Kidney glomerular epithelial cell (primary cell): ENCODE results near the gene TSPAN9.

Source experiments
- DNase-seq: peaks from one replicate; lab custom pipeline; 2025; lab: John Stamatoyannopoulos, UW

The TSPAN9 gene

DNA sequence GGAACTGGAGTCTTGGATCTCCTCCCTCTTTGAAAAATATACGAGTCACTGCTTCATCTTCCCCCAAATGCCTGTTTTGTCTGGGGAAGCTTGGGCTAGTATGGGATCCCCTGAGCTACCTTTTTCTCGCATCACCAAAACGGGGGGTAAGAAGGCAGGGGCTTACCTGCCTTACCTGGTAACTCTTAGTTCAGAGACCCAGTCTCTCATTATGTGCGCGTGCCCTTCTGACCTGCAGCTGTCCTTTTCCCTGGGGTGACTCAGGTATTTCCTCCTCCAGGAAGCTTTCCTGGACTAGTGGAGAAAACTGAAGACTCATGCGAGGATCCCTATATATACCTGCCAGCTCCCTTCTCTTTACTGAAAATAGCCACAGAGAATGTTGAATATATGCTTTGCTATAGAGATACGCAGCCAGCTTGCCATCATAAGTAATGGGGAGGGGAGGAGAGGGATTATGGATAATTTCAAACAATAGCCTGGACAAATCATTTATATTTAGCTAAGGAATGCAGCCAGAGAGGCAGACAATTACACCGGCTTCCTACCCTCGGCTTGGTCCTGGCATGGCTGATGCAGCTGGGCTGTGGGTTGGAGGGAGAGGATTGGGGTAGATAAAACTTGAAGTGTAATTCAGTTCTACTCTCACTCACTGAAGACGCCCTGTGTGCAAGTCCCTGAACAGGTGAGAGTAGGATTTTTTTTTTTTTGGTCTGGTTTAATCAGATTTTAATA lies 1.1 kb downstream of the TSPAN9 start:
- no peak for DNase-seq

DNA sequence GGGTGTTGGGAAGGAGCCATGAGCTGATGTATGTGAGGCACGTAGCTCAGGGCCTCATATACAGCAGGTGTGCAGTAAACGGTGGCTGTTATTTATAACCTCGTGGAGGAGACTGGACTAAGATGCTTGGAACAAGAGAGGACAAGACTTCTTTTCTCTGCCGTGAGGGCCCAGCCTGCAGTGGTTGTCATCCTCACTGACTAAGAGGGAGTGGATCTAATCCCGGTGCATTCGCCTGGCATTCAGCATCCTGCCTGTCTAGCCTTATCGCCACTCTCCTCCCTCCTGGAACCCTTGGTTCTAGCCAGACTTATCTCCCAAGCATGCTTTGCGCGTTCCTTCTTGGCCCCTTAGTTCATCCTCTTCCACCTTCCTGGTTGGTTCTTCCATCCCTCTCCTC lies 3.9 kb downstream of the TSPAN9 start:
- DNase-seq, result no peak

DNA sequence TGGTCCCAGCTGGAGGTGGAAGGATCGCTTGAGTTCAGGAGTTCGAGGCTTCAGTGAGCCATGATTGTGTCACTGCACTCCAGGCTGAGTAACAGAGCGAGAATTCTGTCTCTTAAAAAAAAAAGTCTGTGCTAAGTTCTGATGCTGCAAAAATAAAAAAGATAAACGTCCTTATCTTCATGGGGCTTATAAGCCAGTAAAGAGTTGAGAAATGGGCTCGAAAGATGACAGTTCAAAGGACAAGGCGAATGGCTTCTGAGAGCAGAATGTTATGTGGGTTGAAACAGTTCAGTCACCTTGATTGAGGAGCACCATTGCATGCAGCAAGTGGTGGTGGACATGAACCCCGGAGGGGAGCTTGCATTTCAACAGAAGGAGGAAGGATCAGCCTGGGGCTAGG lies 4.7 kb downstream of the TSPAN9 start:
- DNase-seq, result no peak

DNA sequence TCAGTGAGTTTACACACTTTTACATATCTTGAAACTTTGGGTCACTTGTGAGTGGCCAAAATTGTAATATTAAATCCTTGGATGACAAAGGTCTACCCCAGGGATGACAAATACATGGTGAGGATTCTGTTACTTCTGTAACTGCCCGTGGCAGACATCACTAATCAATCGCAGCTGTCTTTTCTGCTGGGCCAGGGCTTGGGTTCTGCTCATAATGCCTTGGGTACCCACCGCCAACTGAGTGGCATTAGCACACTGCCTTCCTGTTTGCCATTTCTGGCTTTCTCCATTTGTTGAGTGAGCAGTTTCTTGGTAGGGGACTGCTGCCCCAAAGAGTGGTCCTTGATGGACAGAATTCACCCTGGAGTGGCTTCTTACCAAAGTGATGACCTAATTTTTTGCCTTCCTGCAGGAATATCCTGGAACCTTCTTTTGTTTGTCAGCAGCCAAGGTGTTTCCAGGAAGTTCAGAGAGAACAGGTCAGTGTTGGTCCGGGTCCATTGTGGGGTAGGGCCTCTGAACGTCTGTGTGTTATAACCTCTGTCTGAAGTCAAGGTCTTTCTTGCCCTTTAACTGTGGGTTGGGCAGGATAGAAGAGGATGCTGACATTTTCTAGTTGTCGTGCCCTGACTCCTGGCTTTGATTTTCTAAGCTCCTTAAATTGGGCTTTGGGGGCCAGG lies 6.2 kb downstream of the TSPAN9 start:
- DNase-seq, result no peak

DNA sequence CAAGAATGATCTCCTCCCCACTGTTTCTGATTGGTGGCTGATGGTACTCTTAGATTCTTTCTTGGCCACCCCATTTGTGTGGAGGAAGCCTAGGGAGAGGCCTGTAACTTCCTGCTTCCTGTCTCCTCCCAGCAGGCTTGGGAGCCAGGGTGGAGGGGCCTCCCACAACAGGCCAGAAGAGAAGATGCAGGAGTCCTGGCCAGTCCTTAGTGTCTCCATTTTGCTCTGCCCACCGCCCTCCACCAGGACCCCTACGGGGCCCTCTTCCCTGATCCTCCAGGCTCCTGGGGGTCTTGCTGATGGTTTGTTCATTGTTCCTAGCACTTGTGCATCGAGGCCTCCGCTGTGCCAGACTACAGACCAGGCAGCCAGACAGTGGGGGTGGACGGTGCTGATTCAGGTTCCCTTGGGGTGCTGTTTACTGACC lies 6.8 kb downstream of the TSPAN9 start:
- DNase-seq, result peak; percentile 31

DNA sequence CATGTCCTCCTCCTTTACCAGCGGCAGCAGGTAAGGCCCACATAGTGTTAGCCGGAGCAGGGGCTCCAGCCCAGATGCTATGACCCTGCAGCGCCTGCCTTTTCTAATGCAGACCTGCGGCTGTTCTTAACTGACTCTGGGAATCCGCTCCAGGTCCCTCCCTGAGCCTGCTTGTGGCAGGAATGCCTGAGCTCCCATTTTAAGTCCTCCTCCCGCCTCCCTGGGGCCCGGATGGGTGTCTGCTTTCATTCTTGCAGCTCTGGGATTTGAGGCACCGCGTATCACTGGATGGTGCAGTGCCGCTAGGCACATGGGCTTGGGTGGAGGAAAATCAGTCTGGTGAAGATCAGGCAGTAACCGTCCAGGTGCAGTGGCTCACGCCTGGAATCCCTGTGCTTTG lies 7.6 kb downstream of the TSPAN9 start:
- DNase-seq, result no peak

DNA sequence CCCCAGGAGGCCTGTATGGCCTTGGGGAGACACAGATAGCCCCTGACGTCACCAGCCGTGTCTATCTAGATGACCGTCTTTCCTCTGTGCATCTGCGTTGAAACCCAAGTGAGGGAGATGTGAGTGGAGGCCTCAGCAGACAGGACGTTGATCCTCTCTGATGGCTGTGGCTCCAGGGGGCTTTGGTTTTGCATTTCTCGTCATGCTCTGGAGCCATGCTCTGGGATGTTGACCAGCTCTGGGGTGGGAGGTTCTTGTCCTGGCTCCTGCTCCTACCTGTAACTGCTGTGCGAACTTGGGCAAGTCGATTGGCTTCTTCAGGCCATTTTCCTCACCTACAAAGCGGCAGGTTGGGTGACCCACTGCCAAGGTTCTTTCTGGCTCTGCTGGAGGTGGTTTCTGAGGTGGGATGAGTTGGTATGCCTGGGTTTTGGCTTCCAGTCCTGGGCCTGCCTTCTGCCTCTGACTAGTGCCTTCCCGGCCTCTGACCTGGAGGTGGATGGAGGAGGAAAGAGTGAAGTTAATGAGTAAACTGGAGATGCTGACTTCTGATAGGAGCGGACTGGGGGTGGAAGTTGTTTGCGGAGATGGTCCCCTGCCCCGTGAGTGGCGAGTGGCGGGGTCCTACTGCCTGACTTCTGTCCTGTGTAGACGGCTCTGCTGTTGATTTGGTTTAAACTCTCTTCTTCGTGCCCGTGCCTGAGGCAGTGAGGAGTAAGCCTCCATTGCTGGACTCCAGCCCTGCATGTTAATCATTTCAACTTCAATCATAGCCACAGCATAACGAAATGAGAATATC lies 8.4 kb downstream of the TSPAN9 start:
- peak; percentile 75 for DNase-seq

DNA sequence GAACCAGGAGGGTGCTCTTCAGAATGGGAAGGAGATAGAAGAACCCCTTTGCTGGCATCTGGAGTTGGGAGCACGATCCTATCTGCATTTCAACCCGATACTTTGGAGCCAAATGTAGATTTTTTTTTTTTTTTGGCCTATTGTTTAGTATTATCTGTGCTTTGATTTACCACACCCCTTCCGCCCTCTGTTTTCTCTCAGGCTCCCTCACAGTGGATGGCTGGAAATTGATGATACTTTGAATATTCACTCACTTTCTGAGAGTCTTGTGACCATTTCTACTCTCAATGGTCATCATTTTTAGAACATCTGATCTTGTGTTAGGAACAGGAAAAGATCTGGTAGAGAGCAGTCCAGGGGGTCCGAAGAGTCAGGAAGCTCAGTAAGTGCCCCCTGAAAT lies 9.0 kb downstream of the TSPAN9 start:
- no peak for DNase-seq

DNA sequence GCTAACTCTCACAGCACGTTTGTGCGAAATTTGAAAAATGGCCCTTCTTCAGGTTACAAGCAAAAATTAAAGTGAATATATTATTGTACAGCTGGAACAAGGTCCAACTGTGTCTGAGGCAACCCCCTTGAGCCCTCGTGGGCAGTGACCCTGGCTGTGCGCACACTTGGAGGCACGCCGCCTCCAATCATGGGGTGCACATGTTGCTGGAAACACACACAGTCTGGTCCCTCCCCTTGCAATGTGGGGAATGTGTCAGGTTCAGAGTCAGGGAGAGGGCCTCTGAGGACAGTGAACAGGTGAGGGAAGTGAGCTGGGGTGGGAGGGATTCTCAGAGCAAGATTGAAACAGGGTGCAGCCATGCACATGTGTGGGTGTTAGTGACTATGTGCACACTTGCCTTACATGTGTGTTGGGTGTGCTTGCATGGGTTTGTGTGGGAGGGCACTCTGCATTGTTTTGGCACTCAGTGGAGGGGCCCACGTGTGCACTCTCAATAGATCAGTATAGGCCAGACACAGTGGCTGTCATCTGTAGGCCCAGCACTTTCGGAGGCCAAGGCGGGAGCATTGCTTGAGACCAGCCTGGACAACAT lies 9.6 kb downstream of the TSPAN9 start:
- no peak for DNase-seq

DNA sequence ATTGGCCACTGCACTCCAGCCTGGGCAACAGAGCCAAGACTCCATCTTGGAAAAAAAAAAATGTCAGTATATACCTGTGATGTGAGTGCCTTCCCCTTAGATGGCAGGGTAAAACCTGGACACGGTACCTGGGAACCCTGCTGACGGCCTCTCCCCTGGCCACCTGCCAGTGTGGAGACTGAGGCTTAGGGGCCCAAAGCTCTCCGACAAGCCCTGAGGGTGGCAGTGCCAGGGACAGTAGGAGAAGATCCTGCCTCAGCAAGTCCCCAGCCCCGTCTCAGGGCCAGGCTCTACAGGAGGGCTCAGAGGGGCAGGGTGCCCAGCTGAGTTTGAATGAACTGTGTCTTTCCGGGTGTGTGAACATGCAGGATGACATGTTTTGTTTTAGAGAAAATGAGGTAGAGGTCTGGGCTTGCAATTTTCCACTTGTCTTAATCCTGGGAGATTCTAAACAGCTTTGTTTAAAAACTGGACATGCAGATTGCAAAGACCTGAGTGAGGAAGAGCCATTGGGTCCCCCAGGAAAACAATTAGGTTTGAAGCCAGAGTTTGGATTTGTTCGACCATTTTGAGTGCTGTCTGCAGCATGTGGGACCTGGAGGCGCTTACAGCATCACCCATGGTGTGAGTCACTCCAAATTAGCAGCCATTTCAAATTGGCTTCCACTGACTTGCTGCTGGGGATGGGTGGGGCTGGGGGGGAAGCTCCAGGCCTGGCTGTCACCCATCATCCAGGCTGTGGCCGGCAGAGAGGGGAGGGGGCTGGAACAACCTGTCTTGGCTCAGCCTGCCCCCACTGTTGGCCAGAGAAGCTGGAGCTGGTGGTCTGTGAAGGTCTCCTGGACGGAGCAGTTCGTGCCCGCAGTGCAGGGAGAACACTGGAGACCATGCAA lies 10.8 kb downstream of the TSPAN9 start:
- no peak for DNase-seq

DNA sequence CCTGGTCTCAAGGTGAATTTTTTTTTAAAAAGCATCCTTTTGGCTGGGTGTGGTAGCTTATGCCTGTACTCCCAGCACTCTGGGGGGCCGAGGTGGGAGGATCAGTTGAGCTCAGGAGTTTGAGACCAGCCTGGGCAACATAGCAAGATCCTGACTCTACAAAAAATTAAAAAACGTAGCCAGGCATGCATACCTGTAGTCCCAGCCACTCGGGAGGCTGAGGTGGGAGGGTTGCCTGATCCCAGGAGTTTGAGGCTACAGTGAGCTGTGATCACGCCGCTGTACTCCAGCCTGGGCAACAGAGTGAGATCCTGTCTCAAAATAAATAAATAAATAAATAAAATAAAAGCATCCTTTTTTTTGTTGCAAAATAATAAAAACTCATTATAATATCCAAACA lies 12.4 kb downstream of the TSPAN9 start:
- DNase-seq, result no peak

DNA sequence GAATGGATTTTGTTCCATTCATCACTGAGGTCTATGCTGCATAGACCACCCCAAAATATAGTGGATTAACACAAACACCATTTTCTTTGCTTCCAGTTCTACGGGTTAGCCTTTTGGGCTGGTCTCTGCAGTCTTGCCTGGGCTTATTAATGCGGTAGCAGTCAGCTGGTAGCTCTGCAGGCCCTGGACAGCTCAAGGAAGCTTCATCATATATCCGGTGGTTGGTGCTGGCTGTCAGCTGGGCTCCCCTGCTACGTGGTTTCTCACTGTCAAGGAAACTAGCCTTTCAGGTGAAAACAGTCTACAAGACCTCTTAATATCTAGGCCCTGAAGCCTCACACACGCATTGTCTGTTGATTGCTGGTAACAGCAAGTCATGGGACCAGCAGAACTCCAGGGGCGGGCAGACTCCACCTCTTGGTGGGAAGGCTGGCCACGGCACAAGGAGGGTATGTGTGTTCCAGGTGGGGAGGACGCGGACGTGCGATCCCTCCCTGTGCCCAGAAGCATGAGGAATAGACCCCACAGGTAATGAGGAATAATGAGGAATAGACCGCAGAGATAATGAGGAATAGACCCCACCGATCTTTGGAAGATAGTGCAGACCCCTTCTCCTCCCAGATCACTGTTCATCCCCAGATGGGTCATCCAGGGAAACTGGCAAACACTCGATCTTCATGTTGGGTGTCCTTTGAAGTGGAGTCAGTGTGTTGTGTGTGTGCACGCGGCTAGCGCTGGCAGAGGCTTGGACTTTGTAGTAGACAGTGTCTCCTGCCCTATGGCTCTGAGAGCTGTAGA lies 13.3 kb downstream of the TSPAN9 start:
- no peak for DNase-seq

DNA sequence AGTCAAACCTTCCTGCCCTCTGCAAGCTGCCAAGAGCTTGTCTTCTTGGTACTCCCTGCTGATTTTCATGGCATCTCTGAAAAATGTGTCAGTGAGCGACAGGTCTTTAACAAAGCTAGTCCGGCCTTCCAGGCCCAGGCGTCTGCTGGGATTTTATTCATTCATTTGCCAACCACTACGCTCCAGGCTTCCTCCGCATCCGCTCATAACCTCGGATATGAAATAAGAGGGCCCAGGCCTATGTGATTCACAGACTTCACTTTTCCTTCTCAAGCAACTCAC lies 13.8 kb downstream of the TSPAN9 start:
- no peak for DNase-seq

DNA sequence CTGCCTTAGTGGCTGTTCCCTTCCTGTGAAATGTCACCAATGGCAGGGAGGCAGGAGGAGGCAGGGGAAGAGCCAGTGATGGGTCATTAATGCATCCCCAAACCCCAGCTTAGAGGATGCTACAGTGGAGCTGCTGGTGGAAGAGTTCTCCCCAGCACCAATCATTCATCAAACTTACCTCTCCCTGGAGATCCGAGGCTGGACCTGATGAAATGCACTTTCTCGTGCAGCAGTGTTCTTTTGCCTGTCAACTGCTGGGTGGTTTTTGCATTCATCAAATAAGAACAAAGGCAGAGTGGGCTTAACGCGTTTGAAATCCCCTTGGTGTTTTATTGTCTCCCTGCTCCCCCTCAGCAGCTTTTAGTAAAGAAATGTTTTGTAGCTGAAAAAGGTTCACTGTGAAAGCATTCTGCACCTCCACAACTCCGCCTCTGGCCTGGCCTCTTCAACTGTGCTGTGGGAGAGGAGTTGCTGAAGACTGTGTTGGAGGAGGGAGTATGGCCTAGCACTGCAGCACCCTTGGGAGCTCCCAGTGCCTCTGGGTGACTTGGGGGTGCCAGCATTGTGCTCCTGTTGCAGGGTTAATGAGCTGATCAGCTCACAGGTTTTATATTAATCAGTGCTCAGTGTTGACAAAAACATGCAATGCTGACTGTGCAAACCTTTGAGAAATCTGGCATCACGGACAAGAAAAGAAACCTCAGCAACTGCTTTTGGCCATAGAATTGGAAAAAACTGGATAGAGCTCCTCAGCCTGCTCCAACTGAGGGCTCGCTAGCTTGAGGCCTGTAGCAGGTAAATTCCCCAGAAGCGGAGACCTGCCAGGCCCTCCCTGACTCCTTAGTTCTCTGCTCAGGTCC lies 14.4 kb downstream of the TSPAN9 start:
- no peak for DNase-seq

DNA sequence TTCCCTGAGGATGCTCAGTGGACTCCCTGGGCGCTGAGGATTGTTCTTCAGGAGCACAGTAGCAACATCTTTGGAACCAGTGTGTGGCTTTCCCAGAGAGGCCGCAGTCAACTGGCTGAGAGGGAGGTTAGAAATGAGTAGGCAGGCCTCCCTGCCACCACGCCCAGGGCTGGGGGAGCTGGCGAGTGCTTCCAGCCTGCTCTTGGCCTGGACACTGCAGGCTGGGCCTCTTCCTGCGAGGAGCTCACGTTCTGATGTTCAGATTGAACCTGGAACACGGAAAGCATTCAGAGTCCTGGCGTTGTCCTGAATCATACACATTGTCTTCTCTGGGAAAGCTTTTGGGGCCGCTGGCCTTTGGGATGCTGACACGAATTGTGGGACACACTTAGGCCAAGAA lies 15.6 kb downstream of the TSPAN9 start:
- DNase-seq, result no peak

DNA sequence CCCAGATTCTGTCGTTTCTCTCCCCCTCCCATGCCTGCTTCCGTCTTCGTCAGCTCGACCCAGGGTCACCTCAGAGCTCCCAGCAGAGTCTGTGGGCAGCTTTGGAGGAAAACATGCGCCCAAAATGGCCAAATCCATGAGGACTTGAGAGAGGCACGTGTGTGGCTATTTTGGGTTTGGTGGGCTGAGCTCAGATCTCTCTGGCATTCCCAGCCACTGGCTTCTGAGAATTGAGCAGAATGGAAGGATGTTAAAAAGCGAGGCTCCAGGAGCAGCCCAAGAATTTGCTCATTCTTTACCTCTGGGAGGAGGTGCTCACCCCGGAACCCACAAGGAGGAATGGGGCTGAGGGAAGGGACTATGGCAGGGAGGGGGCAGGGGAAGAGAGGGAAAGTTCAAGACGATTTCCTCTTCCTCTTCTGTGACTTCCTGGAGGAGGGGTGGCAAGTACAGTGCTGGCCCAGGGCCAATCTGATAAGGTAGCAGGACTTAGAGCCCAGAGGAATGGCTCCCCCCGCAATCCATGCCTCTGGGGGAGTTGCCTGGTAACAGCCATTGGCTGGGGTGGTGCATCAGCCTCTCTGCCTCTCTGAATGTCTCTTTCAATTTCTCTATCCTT lies 20.1 kb downstream of the TSPAN9 start:
- DNase-seq, result peak; percentile 23

DNA sequence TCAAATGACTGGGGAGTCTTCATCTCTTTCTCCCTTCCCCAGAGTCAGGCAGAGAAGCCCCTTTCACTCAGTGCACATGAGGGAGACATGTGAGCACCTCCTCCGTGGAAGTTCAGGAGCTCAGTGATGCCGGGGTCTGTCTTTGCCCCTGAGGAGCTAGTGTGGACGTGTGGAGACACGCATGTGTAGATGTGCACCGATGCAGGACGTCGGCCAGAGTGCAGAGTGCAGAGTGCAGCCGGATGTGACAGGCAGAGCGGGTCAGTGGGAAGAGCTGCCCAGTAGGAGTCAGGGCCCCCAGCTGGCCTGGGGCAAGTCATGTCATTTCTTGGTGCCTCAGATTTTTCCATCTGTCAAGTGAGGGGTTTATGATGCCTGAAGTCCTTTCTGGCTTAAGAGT lies 20.7 kb downstream of the TSPAN9 start:
- DNase-seq, result peak; percentile 20

DNA sequence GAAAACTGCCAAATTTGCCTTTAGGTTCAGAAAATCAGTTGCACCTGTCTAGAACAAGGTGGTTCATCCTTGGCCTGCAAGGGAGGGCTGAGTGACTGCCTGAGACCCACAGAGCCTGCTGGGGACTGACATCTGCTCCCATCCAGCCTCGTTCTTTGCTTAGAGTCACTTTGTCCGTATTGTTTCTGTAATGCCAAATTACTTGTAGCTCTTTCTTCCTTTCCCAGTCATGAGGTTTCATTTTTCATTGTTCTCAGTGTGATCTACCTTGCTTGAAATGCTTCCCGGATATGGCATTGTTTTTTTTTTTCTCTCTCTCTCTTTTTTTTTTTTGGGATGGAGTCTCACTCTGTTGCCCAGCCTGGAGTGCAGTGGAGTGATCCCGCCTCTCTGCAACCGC lies 21.3 kb downstream of the TSPAN9 start:
- no peak for DNase-seq

DNA sequence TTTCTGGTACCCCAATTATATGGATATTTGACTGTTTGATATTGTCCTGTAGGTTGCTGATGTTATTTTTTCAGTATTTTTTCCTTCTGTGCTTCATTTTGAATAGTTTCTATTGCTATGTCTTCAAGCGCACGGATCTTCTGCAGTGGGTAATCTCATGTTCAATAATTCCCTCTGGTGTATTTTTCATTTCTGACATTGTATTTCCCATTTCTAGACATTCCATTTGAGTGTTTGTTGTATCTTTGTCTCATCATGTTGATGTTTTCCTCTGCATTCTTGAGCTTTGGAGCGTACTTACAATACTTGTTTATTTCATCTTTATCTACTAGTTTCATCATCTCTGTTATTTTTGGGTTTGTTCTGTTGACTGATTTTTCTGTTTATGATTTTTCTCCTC lies 22.0 kb downstream of the TSPAN9 start:
- DNase-seq, result no peak
